Suprapubic skin (tissue), 3 donors: ENCODE data around the gene ACSL3.

Experiments used
- CTCF ChIP-seq, 2 donors: fragments of 200-600 bp in 1 of 2; fragments of 450-650 bp in 1 of 2; sonication (generic) in 1 of 2; IDR thresholded peaks; one replicate each; pipeline ENCODE4 v1.5.1; 2016 to 2019; ENCODE audit warnings: antibody characterized with exemption in 2 of 2, mild to moderate bottlenecking in 1 of 2, moderate library complexity in 1 of 2
- EP300 ChIP-seq: sonication (generic); formaldehyde crosslinking; IDR thresholded peaks from one replicate; pipeline ENCODE4 v1.6.1; 2017; ENCODE audit warnings: antibody characterized with exemption
- POLR2A ChIP-seq, 2 donors: fragments of 450-650 bp; IDR thresholded peaks; one replicate each; pipeline ENCODE4 v1.6.1; 2017; ENCODE audit warnings: antibody characterized with exemption in 2 of 2, mild to moderate bottlenecking in 2 of 2, moderate library complexity in 2 of 2

GRCh38 chr2:222897898-222898297 is 37.1 kb downstream of the ACSL3 start:
- TF ChIP-seq CTCF (IDR thresholded peaks at IDR 0.05) (no peak), POLR2A (IDR thresholded peaks at IDR 0.05) (no peak), EP300 (no peak)
